Measurements from ENCODE around the gene TMEM119. TPM values are rescaled to one million over a fixed set of nuclear protein-coding genes. Genes with fewer than 3 reads are reported as not detected.

The TMEM119 gene
- total RNA-seq, 1 experiment from 2014 or later, result not detected

- peaks cover 5% of the 10 kb centered on the region for H3K36me3 ChIP-seq (ENCODE audit: control insufficient read depth, insufficient read depth, low read length)
- no peaks in the 10 kb centered on the region for H3K27me3 ChIP-seq (replicated peaks; ENCODE audit: control insufficient read depth, insufficient read depth, low read length)
- Mint-ChIP-seq H3K36me3 (ENCODE audit: insufficient read depth, unreplicated experiment) (peaks cover 19% of the 10 kb centered on the region), H3K4me3 (ENCODE audit: unreplicated experiment) (no peak overlapping the region), H3K4me1 (ENCODE audit: low read depth, unreplicated experiment) (no peaks in the 10 kb centered on the region), H3K27me3 (ENCODE audit: insufficient read depth, unreplicated experiment) (no peaks in the 10 kb centered on the region), H3K9me3 (ENCODE audit: unreplicated experiment) (no peaks in the 10 kb centered on the region), H3K27ac (ENCODE audit: unreplicated experiment) (no peak overlapping the region)
- no peak for DNase-seq
- H3K4me3 ChIP-seq (ENCODE audit: low read depth, low read length), result no peak overlapping the region
- no TSS peak for BruUV-seq (replicated peaks)
- intact Hi-C loops (cut with micrococcal nuclease; ENCODE audit: unreplicated experiment), result no loop called here
- POLR2A ChIA-PET, result no interaction called here
- CTCF ChIA-PET, result interaction anchor here (0.5 kb wide), 1 partner anchor 1002 kb away, joined by 3 read pairs; no protein-coding TSS in a partner anchor
- TF ChIP-seq CTCF (IDR thresholded peaks at IDR 0.05; ENCODE audit: insufficient read depth in 1 of 2, low read depth in 1 of 2, low read length in 1 of 2, severe bottlenecking in 1 of 2, unreplicated experiment in 1 of 2), result no peak
- 0 out of 2 replicates have a peak, but pooled peaks cover 3% of the 10 kb centered on the region for H3K4me1 ChIP-seq
- no peaks in the 10 kb centered on the region for H3K9me3 ChIP-seq
Measured at GRCh38 chr12:108565976-108566375, 31.9 kb downstream of the TMEM119 start.

- H3K27ac Mint-ChIP-seq (ENCODE audit: unreplicated experiment), result no peak overlapping the region
- no peaks in the 10 kb centered on the region for H3K9me3 ChIP-seq
- no peak for TF ChIP-seq CTCF (IDR thresholded peaks at IDR 0.05; ENCODE audit: insufficient read depth in 1 of 2, low read depth in 1 of 2, low read length in 1 of 2, severe bottlenecking in 1 of 2, unreplicated experiment in 1 of 2)
- CTCF ChIA-PET, result interaction anchor here (1.1 kb wide), 1 partner anchor 53 kb away, joined by 3 read pairs; no protein-coding TSS in a partner anchor
- H3K27me3 Mint-ChIP-seq (ENCODE audit: insufficient read depth, unreplicated experiment), result no peaks in the 10 kb centered on the region
- DNase-seq, result no peak
- no peak overlapping the region for H3K4me3 ChIP-seq (ENCODE audit: low read depth, low read length)
- no peaks in the 10 kb centered on the region for H3K9me3 Mint-ChIP-seq (ENCODE audit: unreplicated experiment)
- no TSS peak for BruUV-seq (replicated peaks)
- no peak overlapping the region for H3K4me3 Mint-ChIP-seq (ENCODE audit: unreplicated experiment)
- intact Hi-C loops (cut with micrococcal nuclease; ENCODE audit: unreplicated experiment), result no loop called here
- H3K4me1 Mint-ChIP-seq (ENCODE audit: low read depth, unreplicated experiment), result no peaks in the 10 kb centered on the region
- H3K36me3 Mint-ChIP-seq (ENCODE audit: insufficient read depth, unreplicated experiment), result peaks cover 22% of the 10 kb centered on the region
- peaks cover 5% of the 10 kb centered on the region for H3K36me3 ChIP-seq (ENCODE audit: control insufficient read depth, insufficient read depth, low read length)
- POLR2A ChIA-PET, result no interaction called here
- no peaks in the 10 kb centered on the region for H3K27me3 ChIP-seq (replicated peaks; ENCODE audit: control insufficient read depth, insufficient read depth, low read length)
- H3K4me1 ChIP-seq, result 0 out of 2 replicates have a peak, but pooled peaks cover 3% of the 10 kb centered on the region
Measured at GRCh38 chr12:108565146-108565545, 32.7 kb downstream of the TMEM119 start.

- no peak for DNase-seq
- ChIA-PET POLR2A (no interaction called here), CTCF (interaction anchor here (0.6 to 1.1 kb wide), 2 partner anchors 53 to 73 kb away, joined by 3 read pairs; no protein-coding TSS in a partner anchor)
- Histone ChIP-seq H3K4me1 (0 out of 2 replicates have a peak, but pooled peaks cover 3% of the 10 kb centered on the region), H3K4me3 (ENCODE audit: low read depth, low read length) (no peak overlapping the region), H3K9me3 (no peaks in the 10 kb centered on the region), H3K27me3 (replicated peaks; ENCODE audit: control insufficient read depth, insufficient read depth, low read length) (no peaks in the 10 kb centered on the region), H3K36me3 (ENCODE audit: control insufficient read depth, insufficient read depth, low read length) (peaks cover 5% of the 10 kb centered on the region)
- Mint-ChIP-seq H3K4me1 (ENCODE audit: low read depth, unreplicated experiment) (no peaks in the 10 kb centered on the region), H3K9me3 (ENCODE audit: unreplicated experiment) (no peaks in the 10 kb centered on the region), H3K36me3 (ENCODE audit: insufficient read depth, unreplicated experiment) (peaks cover 27% of the 10 kb centered on the region), H3K4me3 (ENCODE audit: unreplicated experiment) (no peak overlapping the region), H3K27me3 (ENCODE audit: insufficient read depth, unreplicated experiment) (no peaks in the 10 kb centered on the region), H3K27ac (ENCODE audit: unreplicated experiment) (no peak overlapping the region)
- intact Hi-C loops (cut with micrococcal nuclease; ENCODE audit: unreplicated experiment), result no loop called here
- BruUV-seq (replicated peaks), result no TSS peak
- no peak for TF ChIP-seq CTCF (IDR thresholded peaks at IDR 0.05; ENCODE audit: insufficient read depth in 1 of 2, low read depth in 1 of 2, low read length in 1 of 2, severe bottlenecking in 1 of 2, unreplicated experiment in 1 of 2)
Measured at GRCh38 chr12:108564724-108565123, 33.2 kb downstream of the TMEM119 start.
